ENCODE measurements around the gene CNTNAP2.

DNA sequence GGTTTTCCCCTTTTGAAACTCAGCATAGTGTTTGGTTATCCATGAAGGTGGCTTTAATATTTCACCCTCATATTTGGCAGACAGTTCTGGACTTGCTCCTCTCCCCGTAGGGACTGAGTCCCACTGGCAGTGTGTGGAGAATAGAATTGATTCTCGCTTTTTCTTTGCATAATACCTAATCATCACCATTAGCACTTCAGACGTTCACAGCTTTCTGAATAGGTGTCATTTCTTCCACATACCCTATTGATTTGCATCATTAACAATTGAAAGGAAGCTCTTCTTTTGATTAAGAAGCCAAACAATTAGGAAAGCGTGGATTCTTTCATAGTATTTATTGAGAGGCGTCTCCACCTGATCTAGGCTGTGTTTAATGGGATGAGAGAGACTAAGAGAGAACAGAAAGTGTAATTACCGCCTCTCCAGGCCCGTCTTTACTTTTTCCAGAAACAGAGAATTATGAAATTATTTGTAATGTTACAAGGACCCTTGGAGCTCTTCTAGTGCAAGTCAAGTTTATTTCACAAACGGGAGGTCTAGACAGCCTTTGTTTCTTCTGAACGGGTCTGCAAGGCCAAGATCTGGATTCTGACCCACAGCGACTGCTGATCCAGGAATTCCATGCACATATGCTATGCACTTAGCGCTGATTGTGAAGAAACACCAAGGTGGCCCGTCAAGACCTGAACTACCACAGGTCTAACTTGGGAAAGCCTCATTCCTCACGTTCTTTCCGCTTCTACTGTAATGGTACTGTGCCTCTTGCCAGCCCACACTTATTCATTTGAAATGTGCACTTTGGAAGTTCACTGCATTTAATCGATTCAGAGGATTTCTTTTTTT is 2224.1 kb downstream of the CNTNAP2 start:
- TF ChIP-seq, protein P1, sequence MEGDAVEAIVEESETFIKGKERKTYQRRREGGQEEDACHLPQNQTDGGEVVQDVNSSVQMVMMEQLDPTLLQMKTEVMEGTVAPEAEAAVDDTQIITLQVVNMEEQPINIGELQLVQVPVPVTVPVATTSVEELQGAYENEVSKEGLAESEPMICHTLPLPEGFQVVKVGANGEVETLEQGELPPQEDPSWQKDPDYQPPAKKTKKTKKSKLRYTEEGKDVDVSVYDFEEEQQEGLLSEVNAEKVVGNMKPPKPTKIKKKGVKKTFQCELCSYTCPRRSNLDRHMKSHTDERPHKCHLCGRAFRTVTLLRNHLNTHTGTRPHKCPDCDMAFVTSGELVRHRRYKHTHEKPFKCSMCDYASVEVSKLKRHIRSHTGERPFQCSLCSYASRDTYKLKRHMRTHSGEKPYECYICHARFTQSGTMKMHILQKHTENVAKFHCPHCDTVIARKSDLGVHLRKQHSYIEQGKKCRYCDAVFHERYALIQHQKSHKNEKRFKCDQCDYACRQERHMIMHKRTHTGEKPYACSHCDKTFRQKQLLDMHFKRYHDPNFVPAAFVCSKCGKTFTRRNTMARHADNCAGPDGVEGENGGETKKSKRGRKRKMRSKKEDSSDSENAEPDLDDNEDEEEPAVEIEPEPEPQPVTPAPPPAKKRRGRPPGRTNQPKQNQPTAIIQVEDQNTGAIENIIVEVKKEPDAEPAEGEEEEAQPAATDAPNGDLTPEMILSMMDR (conservative IDR thresholded peaks at IDR 0.05), result no peak
- no peak for TF ChIP-seq ZFX (IDR thresholded peaks at IDR 0.05)

Data from C4-2B (cell line).